Measurements from ENCODE around the gene STAT2. TPM values are rescaled to one million over a fixed set of nuclear protein-coding genes. Genes with fewer than 3 reads are reported as not detected.

Gene STAT2
- total and polyA plus RNA-seq, 9 of the 15 experiments (the other 6 are each of a cell fraction or from before 2014, with no cell fraction given): 15.5 to 46.9 (median 40.1) TPM

GRCh38 chr12:56359851-56360767, at the start of gene STAT2 (continued):
- TF ChIP-seq ZBTB11 (CRISPR knock-in tag; IDR thresholded peaks at IDR 0.05) (peak in 1 of 3 experiments; percentile 87; a peak in 2 of 6 replicates), MCM3 (IDR thresholded peaks at IDR 0.05) (no peak), KDM1A (IDR thresholded peaks at IDR 0.05) (no peak), ZNF780A (CRISPR knock-in tag; IDR thresholded peaks at IDR 0.05) (no peak), ZFP30 (CRISPR knock-in tag; IDR thresholded peaks at IDR 0.05; ENCODE audit: borderline replicate concordance) (no peak), ELF2 (CRISPR knock-in tag; IDR thresholded peaks at IDR 0.05) (no peak), ZKSCAN3 (CRISPR knock-in tag; IDR thresholded peaks at IDR 0.05) (no peak), ZNF143 (CRISPR knock-in tag; IDR thresholded peaks at IDR 0.05) (no peak), POLR2H (tag; IDR thresholded peaks at IDR 0.05; ENCODE audit: low read depth) (peak; percentile 79), MCM7 (IDR thresholded peaks at IDR 0.05) (no peak), RBM34 (IDR thresholded peaks at IDR 0.05; ENCODE audit: borderline replicate concordance, insufficient read depth, low read length) (no peak), SAFB2 (IDR thresholded peaks at IDR 0.05; ENCODE audit: borderline replicate concordance, low read depth, low read length, severe bottlenecking) (no peak), KHSRP (IDR thresholded peaks at IDR 0.05) (no peak), ATF1 (CRISPR knock-in tag; IDR thresholded peaks at IDR 0.05) (no peak), ATF1 (tag; IDR thresholded peaks at IDR 0.05) (peak; percentile 82), EZH2 (IDR thresholded peaks at IDR 0.05; ENCODE audit: borderline replicate concordance, low read depth, low read length) (no peak), ARID1B (IDR thresholded peaks at IDR 0.05) (peak; percentile 30; the same call in 1 of the 2 replicates), RFX5 (IDR thresholded peaks at IDR 0.05; ENCODE audit: low read depth, low read length) (no peak)
- TF ChIP-seq, protein P1, sequence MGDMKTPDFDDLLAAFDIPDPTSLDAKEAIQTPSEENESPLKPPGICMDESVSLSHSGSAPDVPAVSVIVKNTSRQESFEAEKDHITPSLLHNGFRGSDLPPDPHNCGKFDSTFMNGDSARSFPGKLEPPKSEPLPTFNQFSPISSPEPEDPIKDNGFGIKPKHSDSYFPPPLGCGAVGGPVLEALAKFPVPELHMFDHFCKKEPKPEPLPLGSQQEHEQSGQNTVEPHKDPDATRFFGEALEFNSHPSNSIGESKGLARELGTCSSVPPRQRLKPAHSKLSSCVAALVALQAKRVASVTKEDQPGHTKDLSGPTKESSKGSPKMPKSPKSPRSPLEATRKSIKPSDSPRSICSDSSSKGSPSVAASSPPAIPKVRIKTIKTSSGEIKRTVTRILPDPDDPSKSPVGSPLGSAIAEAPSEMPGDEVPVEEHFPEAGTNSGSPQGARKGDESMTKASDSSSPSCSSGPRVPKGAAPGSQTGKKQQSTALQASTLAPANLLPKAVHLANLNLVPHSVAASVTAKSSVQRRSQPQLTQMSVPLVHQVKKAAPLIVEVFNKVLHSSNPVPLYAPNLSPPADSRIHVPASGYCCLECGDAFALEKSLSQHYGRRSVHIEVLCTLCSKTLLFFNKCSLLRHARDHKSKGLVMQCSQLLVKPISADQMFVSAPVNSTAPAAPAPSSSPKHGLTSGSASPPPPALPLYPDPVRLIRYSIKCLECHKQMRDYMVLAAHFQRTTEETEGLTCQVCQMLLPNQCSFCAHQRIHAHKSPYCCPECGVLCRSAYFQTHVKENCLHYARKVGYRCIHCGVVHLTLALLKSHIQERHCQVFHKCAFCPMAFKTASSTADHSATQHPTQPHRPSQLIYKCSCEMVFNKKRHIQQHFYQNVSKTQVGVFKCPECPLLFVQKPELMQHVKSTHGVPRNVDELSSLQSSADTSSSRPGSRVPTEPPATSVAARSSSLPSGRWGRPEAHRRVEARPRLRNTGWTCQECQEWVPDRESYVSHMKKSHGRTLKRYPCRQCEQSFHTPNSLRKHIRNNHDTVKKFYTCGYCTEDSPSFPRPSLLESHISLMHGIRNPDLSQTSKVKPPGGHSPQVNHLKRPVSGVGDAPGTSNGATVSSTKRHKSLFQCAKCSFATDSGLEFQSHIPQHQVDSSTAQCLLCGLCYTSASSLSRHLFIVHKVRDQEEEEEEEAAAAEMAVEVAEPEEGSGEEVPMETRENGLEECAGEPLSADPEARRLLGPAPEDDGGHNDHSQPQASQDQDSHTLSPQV (IDR thresholded peaks at IDR 0.05): no peak
- TF ChIP-seq, protein P2, sequence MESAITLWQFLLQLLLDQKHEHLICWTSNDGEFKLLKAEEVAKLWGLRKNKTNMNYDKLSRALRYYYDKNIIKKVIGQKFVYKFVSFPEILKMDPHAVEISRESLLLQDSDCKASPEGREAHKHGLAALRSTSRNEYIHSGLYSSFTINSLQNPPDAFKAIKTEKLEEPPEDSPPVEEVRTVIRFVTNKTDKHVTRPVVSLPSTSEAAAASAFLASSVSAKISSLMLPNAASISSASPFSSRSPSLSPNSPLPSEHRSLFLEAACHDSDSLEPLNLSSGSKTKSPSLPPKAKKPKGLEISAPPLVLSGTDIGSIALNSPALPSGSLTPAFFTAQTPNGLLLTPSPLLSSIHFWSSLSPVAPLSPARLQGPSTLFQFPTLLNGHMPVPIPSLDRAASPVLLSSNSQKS (CRISPR knock-in tag; IDR thresholded peaks at IDR 0.05): no peak

Measured in K562 (cell line).